H9 (cell line): ENCODE results near the gene LMNTD2. TPM values are rescaled to one million over a fixed set of nuclear protein-coding genes. Genes with fewer than 3 reads are reported as not detected.

Experiments
- DNase-seq: peaks from one replicate; pipeline ENCODE4 v3.0.0-alpha.2; 2017
- H2AFZ ChIP-seq: one replicate; pipeline ENCODE4 v1.6.1; 2013; ENCODE audit warnings: mild to moderate bottlenecking, low read length, control low read depth, moderate library complexity
- H2AK5ac ChIP-seq: 2 replicates; pipeline ENCODE4 v1.6.1; 2013; ENCODE audit warnings: low read length, control low read depth, mixed read lengths; ENCODE audit not compliant: insufficient read length
- H2BK120ac ChIP-seq: one replicate; pipeline ENCODE4 v1.6.1; 2013; ENCODE audit warnings: low read depth, mild to moderate bottlenecking, low read length, control low read depth, inconsistent platforms; ENCODE audit not compliant: poor library complexity, severe bottlenecking
- H2BK12ac ChIP-seq: 2 replicates; pipeline ENCODE4 v1.6.1; 2013; ENCODE audit warnings: low read length, control low read depth, mixed read lengths, low read depth; ENCODE audit not compliant: insufficient read length
- H2BK15ac ChIP-seq: 2 replicates; pipeline ENCODE4 v1.6.1; 2013; ENCODE audit warnings: low read depth, low read length, control low read depth
- H2BK20ac ChIP-seq: one replicate; pipeline ENCODE4 v1.6.1; 2013; ENCODE audit warnings: low read depth, mild to moderate bottlenecking, low read length, control low read depth, inconsistent platforms; ENCODE audit not compliant: poor library complexity, severe bottlenecking
- H2BK5ac ChIP-seq: 2 replicates; pipeline ENCODE4 v1.6.1; 2013; ENCODE audit warnings: low read length, control low read depth, mixed read lengths; ENCODE audit not compliant: insufficient read length
- H3K14ac ChIP-seq: 2 replicates; pipeline ENCODE4 v1.6.1; 2013; ENCODE audit warnings: low read length, control low read depth; ENCODE audit not compliant: insufficient read depth
- H3K18ac ChIP-seq: 2 replicates; pipeline ENCODE4 v1.6.1; 2013; ENCODE audit warnings: low read depth, mild to moderate bottlenecking, mixed read lengths, low read length, control low read depth; ENCODE audit not compliant: insufficient read length
- H3K23ac ChIP-seq: 2 replicates; pipeline ENCODE4 v1.6.1; 2013; ENCODE audit warnings: low read length, control low read depth, mixed read lengths, low read depth; ENCODE audit not compliant: insufficient read length
- H3K23me2 ChIP-seq: 2 replicates; pipeline ENCODE4 v1.6.1; 2013; ENCODE audit warnings: low read depth, mild to moderate bottlenecking, mixed read lengths, low read length, control low read depth; ENCODE audit not compliant: insufficient read length, poor library complexity, severe bottlenecking
- H3K27ac ChIP-seq: 2 replicates; pipeline ENCODE4 v1.5.1; 2013; ENCODE audit warnings: low read length, control low read depth, mixed read lengths, low read depth; ENCODE audit not compliant: insufficient read length
- H3K27me3 ChIP-seq: 2 replicates; pipeline ENCODE4 v1.6.1; 2013; ENCODE audit warnings: low read length, control low read depth, inconsistent platforms; ENCODE audit not compliant: insufficient read depth
- H3K4ac ChIP-seq: 2 replicates; pipeline ENCODE4 v1.6.1; 2013; ENCODE audit warnings: low read depth, mild to moderate bottlenecking, control low read depth, inconsistent platforms, low read length, moderate library complexity
- H3K4me1 ChIP-seq: 2 replicates; pipeline ENCODE4 v1.6.1; 2013; ENCODE audit warnings: low read length, control low read depth, inconsistent platforms; ENCODE audit not compliant: insufficient read depth
- H3K4me2 ChIP-seq: 2 replicates; pipeline ENCODE4 v1.6.1; 2013; ENCODE audit warnings: low read length, control low read depth, mixed read lengths; ENCODE audit not compliant: insufficient read length, insufficient read depth
- H3K56ac ChIP-seq: 2 replicates; pipeline ENCODE4 v1.6.1; 2013; ENCODE audit warnings: low read depth, mild to moderate bottlenecking, mixed read lengths, low read length, control low read depth; ENCODE audit not compliant: insufficient read length
- H3K79me1 ChIP-seq: 2 replicates; pipeline ENCODE4 v1.6.1; 2013; ENCODE audit warnings: low read depth, mild to moderate bottlenecking, moderate library complexity, low read length, control low read depth, inconsistent platforms; ENCODE audit not compliant: insufficient read depth, poor library complexity, severe bottlenecking
- H3K79me2 ChIP-seq: 2 replicates; pipeline ENCODE4 v1.6.1; 2013; ENCODE audit warnings: low read length, control low read depth, inconsistent platforms; ENCODE audit not compliant: insufficient read depth
- H3K9ac ChIP-seq: 2 replicates; pipeline ENCODE4 v1.6.1; 2013; ENCODE audit warnings: low read length, control low read depth, mixed read lengths; ENCODE audit not compliant: insufficient read length; ENCODE audit errors: extremely low read depth
- H3K9me3 ChIP-seq: one replicate; pipeline ENCODE4 v1.6.1; 2013; ENCODE audit warnings: low read depth, low read length, inconsistent platforms; ENCODE audit not compliant: control insufficient read depth
- H3T11ph ChIP-seq: one replicate; pipeline ENCODE4 v1.6.1; 2013; ENCODE audit warnings: mild to moderate bottlenecking, low read length, control low read depth, inconsistent platforms
- H4K20me1 ChIP-seq: one replicate; pipeline ENCODE4 v1.6.1; 2013; ENCODE audit not compliant: control insufficient read depth, insufficient read length, insufficient read depth
- H4K5ac ChIP-seq: 2 replicates; pipeline ENCODE4 v1.6.1; 2013; ENCODE audit warnings: low read depth, mild to moderate bottlenecking, mixed read lengths, low read length, control low read depth; ENCODE audit not compliant: insufficient read length
- H4K8ac ChIP-seq: replicated peaks from 2 replicates; pipeline ENCODE4 v1.6.1; 2013; ENCODE audit warnings: low read length, control low read depth, mixed read lengths, low read depth; ENCODE audit not compliant: insufficient read length
- H4K91ac ChIP-seq: 2 replicates; pipeline ENCODE4 v1.6.1; 2013; ENCODE audit warnings: low read depth, mild to moderate bottlenecking, moderate library complexity, mixed read lengths, low read length, control low read depth; ENCODE audit not compliant: insufficient read length
- H3K27ac Mint-ChIP-seq, 3 experiments: 2 replicates in 2 of 3; 3 replicates in 1 of 3; pipeline ENCODE4 v1.8.0; 2020 to 2021; ENCODE audit warnings: mixed read lengths in 3 of 3, mild to moderate bottlenecking in 1 of 3, moderate library complexity in 1 of 3
- H3K27me3 Mint-ChIP-seq: 2 replicates; pipeline ENCODE4 v1.8.0; 2021; ENCODE audit warnings: low read depth, mild to moderate bottlenecking, moderate library complexity, mixed read lengths
- H3K36me3 Mint-ChIP-seq, 3 experiments: 2 replicates in 2 of 3; 3 replicates in 1 of 3; pipeline ENCODE4 v1.8.0; 2020 to 2021; ENCODE audit warnings: low read depth in 3 of 3, mixed read lengths in 3 of 3; ENCODE audit not compliant: insufficient read depth in 1 of 3
- H3K4me1 Mint-ChIP-seq, 2 experiments: 2 replicates each; pipeline ENCODE4 v1.8.0; 2020; ENCODE audit warnings: mixed read lengths in 2 of 2
- H3K4me3 Mint-ChIP-seq, 2 experiments: 2 replicates in 1 of 2; 3 replicates in 1 of 2; pipeline ENCODE4 v1.8.0; 2020 to 2021; ENCODE audit warnings: mild to moderate bottlenecking in 2 of 2, mixed read lengths in 2 of 2, moderate library complexity in 1 of 2
- H3K9me3 Mint-ChIP-seq, 2 experiments: 2 replicates in 1 of 2; 3 replicates in 1 of 2; pipeline ENCODE4 v1.8.0; 2020; ENCODE audit warnings: mild to moderate bottlenecking in 2 of 2, mixed read lengths in 2 of 2, moderate library complexity in 1 of 2
- CTCF ChIP-seq: fragments of 200-600 bp; sonication (generic); conservative IDR thresholded peaks from 3 replicates; pipeline ENCODE4 v1.8.0; 2021; ENCODE audit warnings: antibody characterized with exemption, mild to moderate bottlenecking
- WGBS: extraction: QIAGEN DNeasy Blood & Tissue Kit; methylation state at CpG from one replicate; pipeline ENCODE4 v1.1.7; 2013; ENCODE audit warnings: missing lambda C conversion rate, low lambda C conversion rate, mixed read lengths; ENCODE audit not compliant: insufficient read length; ENCODE audit errors: extremely low coverage; 5-methylcytosine and 5-hydroxymethylcytosine counted together
- total RNA-seq: library from RNA; stranded (reverse); gene quantifications from 2 replicates; pipeline ENCODE4 v1.2.1, GENCODE V29; 2021

LMNTD2 gene
- total RNA-seq, 1 experiment from 2014 or later = 4.7 TPM

GRCh38 chr11:568306-569157 is 8.0 kb upstream of the LMNTD2 start:
- 0 out of 5 replicates have a peak, but pooled peaks cover 0 to 2% of the 10 kb centered on the region in 2 experiments for H3K9me3 Mint-ChIP-seq
- Histone ChIP-seq H3K14ac (no peak overlapping the region; the same call in 1 of the 2 replicates), H3K23ac (no peak overlapping the region), H3K9me3 (no peaks in the 10 kb centered on the region), H4K20me1 (no peaks in the 10 kb centered on the region), H3K79me1 (no peaks in the 10 kb centered on the region), H3K4me1 (no peaks in the 10 kb centered on the region), H2BK120ac (no peak overlapping the region), H2BK12ac (no peak overlapping the region), H4K8ac (no peak overlapping the region), H3K4ac (no peak overlapping the region), H3K23me2 (peaks cover 8% of the 10 kb centered on the region), H3K4me2 (peak overlapping the region; percentile 22), H2AK5ac (no peak overlapping the region), H3K9ac (no peak overlapping the region), H3T11ph (no peak overlapping the region), H3K56ac (no peak overlapping the region), H2BK20ac (no peak overlapping the region), H4K91ac (no peak overlapping the region), H3K79me2 (no peaks in the 10 kb centered on the region), H2BK15ac (no peak overlapping the region), H3K27me3 (no peaks in the 10 kb centered on the region), H3K18ac (no peak overlapping the region), H2BK5ac (no peak overlapping the region), H4K5ac (no peak overlapping the region), H3K27ac (no peak overlapping the region), H2AFZ (no peak overlapping the region)
- peaks cover 27 to 35% of the 10 kb centered on the region in 2 experiments for H3K4me1 Mint-ChIP-seq
- peaks cover 0 to 9% (median 2%) of the 10 kb centered on the region in 3 experiments; a peak in 5 of 7 replicates for H3K36me3 Mint-ChIP-seq
- peaks cover 2% of the 10 kb centered on the region for H3K27me3 Mint-ChIP-seq
- peak overlapping the region; percentile 69 to 77 for H3K4me3 Mint-ChIP-seq
- no CpG with 5 or more reads among the region's 123 CpGs for WGBS
- DNase-seq = peak; percentile 96
- TF ChIP-seq CTCF = no peak
- H3K27ac Mint-ChIP-seq = no peak overlapping the region
